ENCODE results near the gene CREBBP. TPM values are rescaled to one million over a fixed set of nuclear protein-coding genes. Genes with fewer than 3 reads are reported as not detected.

CREBBP gene
- total RNA-seq, 4 donors from 2014 or later = 48.2 to 112 (median 74.9) TPM

- peaks cover 11 to 49% (median 32%) of the 10 kb centered on the region in 4 donors for H3K36me3 ChIP-seq
- TF ChIP-seq POLR2AphosphoS5 (IDR thresholded peaks at IDR 0.05) = peak; percentile 81 to 87
- no peak for TF ChIP-seq EP300 (IDR thresholded peaks at IDR 0.05)
- TF ChIP-seq POLR2A (IDR thresholded peaks at IDR 0.05; ENCODE audit: low read depth) = no peak
- peak; percentile 95 to 96 (median 96) for TF ChIP-seq CTCF (IDR thresholded peaks at IDR 0.05)
- H3K27me3 ChIP-seq = no peaks in the 10 kb centered on the region
- H3K9me3 ChIP-seq = no peaks in the 10 kb centered on the region
- 17% methylated on average over 12 of the region's 18 CpGs for WGBS
- intact Hi-C loops (cut with DNase I) = loop anchor here (2.0 kb wide), 1 partner anchor 190 kb away; the partner anchor contains the start of gene CREBBP
- DNase-seq (ENCODE audit: extremely low spot score) = peak; percentile 98
- peak overlapping the region; percentile 37 to 56 (median 42) for H3K4me3 ChIP-seq
- peak overlapping the region; percentile 54 to 75 (median 66) for H3K27ac ChIP-seq (replicated peaks in 1 of 4)
- peaks cover 6 to 20% (median 18%) of the 10 kb centered on the region in 4 donors for H3K4me1 ChIP-seq
Measured at GRCh38 chr16:3690470-3690928, 190.0 kb downstream of the CREBBP start.

- intact Hi-C loops (cut with DNase I) = loop anchor here (2.0 kb wide), 1 partner anchor 191 kb away; the partner anchor contains the start of gene CREBBP
- Histone ChIP-seq H3K36me3 (peaks cover 18 to 55% (median 37%) of the 10 kb centered on the region in 4 donors), H3K4me1 (peaks cover 6 to 20% (median 18%) of the 10 kb centered on the region in 4 donors), H3K9me3 (no peaks in the 10 kb centered on the region), H3K27me3 (no peaks in the 10 kb centered on the region), H3K27ac (replicated peaks in 1 of 4) (peak overlapping the region; percentile 47 to 69 (median 56)), H3K4me3 (no peak overlapping the region)
- WGBS = 93% methylated on average over 7 of the region's 7 CpGs
- DNase-seq (ENCODE audit: extremely low spot score) = no peak
- TF ChIP-seq POLR2AphosphoS5 (IDR thresholded peaks at IDR 0.05) (no peak), CTCF (IDR thresholded peaks at IDR 0.05) (no peak), EP300 (IDR thresholded peaks at IDR 0.05) (no peak), POLR2A (IDR thresholded peaks at IDR 0.05; ENCODE audit: low read depth) (no peak)
Measured at GRCh38 chr16:3689731-3690130, 190.8 kb downstream of the CREBBP start.

GRCh38 chr16:3687792-3688191, 192.7 kb downstream of the CREBBP start:
- Histone ChIP-seq H3K4me3 (no peak overlapping the region), H3K4me1 (peaks cover 6 to 20% (median 18%) of the 10 kb centered on the region in 4 donors), H3K9me3 (no peaks in the 10 kb centered on the region), H3K27me3 (no peaks in the 10 kb centered on the region), H3K27ac (replicated peaks in 1 of 4) (no peak overlapping the region), H3K36me3 (peaks cover 18 to 65% (median 50%) of the 10 kb centered on the region in 4 donors)
- TF ChIP-seq POLR2AphosphoS5 (IDR thresholded peaks at IDR 0.05) (no peak), POLR2A (IDR thresholded peaks at IDR 0.05; ENCODE audit: low read depth) (no peak), CTCF (IDR thresholded peaks at IDR 0.05) (no peak), EP300 (IDR thresholded peaks at IDR 0.05) (no peak)
- intact Hi-C loops (cut with DNase I) = no loop called here
- DNase-seq (ENCODE audit: extremely low spot score) = no peak
- WGBS = 92% methylated on average over 9 of the region's 9 CpGs

- intact Hi-C loops (cut with DNase I) = no loop called here
- Histone ChIP-seq H3K27ac (replicated peaks in 1 of 4) (no peak overlapping the region), H3K4me1 (peaks cover 6 to 20% (median 18%) of the 10 kb centered on the region in 4 donors), H3K9me3 (no peaks in the 10 kb centered on the region), H3K36me3 (peaks cover 18 to 73% (median 53%) of the 10 kb centered on the region in 4 donors), H3K27me3 (no peaks in the 10 kb centered on the region), H3K4me3 (no peak overlapping the region)
- whole genome bisulfite sequencing = 90% methylated on average over 7 of the region's 7 CpGs
- no peak for DNase-seq (ENCODE audit: extremely low spot score)
- no peak for TF ChIP-seq CTCF (IDR thresholded peaks at IDR 0.05)
- no peak for TF ChIP-seq POLR2AphosphoS5 (IDR thresholded peaks at IDR 0.05)
- no peak for TF ChIP-seq EP300 (IDR thresholded peaks at IDR 0.05)
- no peak for TF ChIP-seq POLR2A (IDR thresholded peaks at IDR 0.05; ENCODE audit: low read depth)
Measured at GRCh38 chr16:3687021-3687420, 193.5 kb downstream of the CREBBP start.
